HG02973 (cell line): Measurements from ENCODE around the gene H1-8.

ENCODE experiments used
- ATAC-seq: cut with Tn5 transposase; IDR thresholded peaks from one replicate; pipeline ENCODE4 v1.9.1; 2021; ENCODE audit warnings: moderate library complexity; ENCODE audit not compliant: unreplicated experiment

Gene H1-8

GRCh38 chr3:129555153-129555550, 12.2 kb downstream of the H1-8 start:
- no peak for ATAC-seq

GRCh38 chr3:129555616-129556357, 12.8 kb downstream of the H1-8 start:
- no peak for ATAC-seq

GRCh38 chr3:129556358-129556695, 13.4 kb downstream of the H1-8 start:
- no peak for ATAC-seq

- ATAC-seq: no peak
Measured at GRCh38 chr3:129556890-129557547, 14.0 kb downstream of the H1-8 start.

- ATAC-seq: no peak
Measured at GRCh38 chr3:129557548-129557894, 14.5 kb downstream of the H1-8 start.

- ATAC-seq: no peak
Measured at GRCh38 chr3:129558081-129558771, 15.3 kb downstream of the H1-8 start.

- no peak for ATAC-seq
Measured at GRCh38 chr3:129558772-129559564, 16.0 kb downstream of the H1-8 start.

GRCh38 chr3:129559565-129560079, 16.6 kb downstream of the H1-8 start:
- no peak for ATAC-seq

GRCh38 chr3:129560269-129560787, 17.4 kb downstream of the H1-8 start:
- no peak for ATAC-seq

GRCh38 chr3:129560911-129561594, 18.1 kb downstream of the H1-8 start:
- ATAC-seq: no peak

GRCh38 chr3:129561619-129562248, 18.8 kb downstream of the H1-8 start:
- ATAC-seq: no peak

- no peak for ATAC-seq
Measured at GRCh38 chr3:129562803-129563202, 19.8 kb downstream of the H1-8 start.

- no peak for ATAC-seq
Measured at GRCh38 chr3:129563332-129563731, 20.4 kb downstream of the H1-8 start.

GRCh38 chr3:129563850-129564535, 21.0 kb downstream of the H1-8 start:
- ATAC-seq: no peak

GRCh38 chr3:129564981-129565644, 22.1 kb downstream of the H1-8 start:
- ATAC-seq: no peak

GRCh38 chr3:129565902-129566301, 22.9 kb downstream of the H1-8 start:
- ATAC-seq: no peak

GRCh38 chr3:129567176-129567705, 24.3 kb downstream of the H1-8 start:
- ATAC-seq: no peak

- no peak for ATAC-seq
Measured at GRCh38 chr3:129567939-129568338, 25.0 kb downstream of the H1-8 start.

- ATAC-seq: no peak
Measured at GRCh38 chr3:129569856-129570255, 26.9 kb downstream of the H1-8 start.
